GM12801 (cell line): ENCODE results near the gene MUC5B.

Source experiments
- CTCF ChIP-seq: IDR thresholded peaks from one replicate; pipeline ENCODE4 v1.5.1; 2011; ENCODE audit warnings: control low read depth; ENCODE audit not compliant: insufficient read length; ENCODE audit errors: extremely low read depth

MUC5B gene

GRCh38 chr11:1230456-1231395 lies 7.9 kb downstream of the MUC5B start:
- no peak for TF ChIP-seq CTCF

- TF ChIP-seq CTCF: no peak
Measured at GRCh38 chr11:1231396-1232020, 8.6 kb downstream of the MUC5B start.

GRCh38 chr11:1232021-1232882 lies 9.4 kb downstream of the MUC5B start:
- TF ChIP-seq CTCF: no peak

- TF ChIP-seq CTCF: no peak
Measured at GRCh38 chr11:1232883-1233321, 10.0 kb downstream of the MUC5B start.

GRCh38 chr11:1233351-1234053 lies 10.6 kb downstream of the MUC5B start:
- no peak for TF ChIP-seq CTCF

- TF ChIP-seq CTCF: no peak
Measured at GRCh38 chr11:1234054-1234720, 11.3 kb downstream of the MUC5B start.
